Kidney epithelial cell (primary cell): ENCODE results near the gene KLB. TPM values are rescaled to one million over a fixed set of nuclear protein-coding genes. Genes with fewer than 3 reads are reported as not detected.

Experiments used
- DNase-seq: peaks from one replicate; pipeline ENCODE4 v3.0.0-alpha.2; 2010; ENCODE audit warnings: low read depth
- H3K27me3 ChIP-seq: 2 replicates; pipeline ENCODE4 v1.6.0; 2011; ENCODE audit warnings: low read length; ENCODE audit not compliant: control insufficient read depth, insufficient read depth
- H3K36me3 ChIP-seq: 2 replicates; pipeline ENCODE4 v1.5.1; 2011; ENCODE audit warnings: low read length; ENCODE audit not compliant: control insufficient read depth, insufficient read depth
- H3K4me3 ChIP-seq: 2 replicates; pipeline ENCODE4 v1.5.1; 2011; ENCODE audit warnings: low read depth, mild to moderate bottlenecking, control low read depth, low read length
- total RNA-seq: library from RNA; depleted of rRNA; stranded (reverse); fragments of >200 nt; gene quantifications from 2 replicates; pipeline ENCODE4 v1.2.3, GENCODE V29; 2015
- TF ChIP-seq, protein P1 (sequence below): IDR thresholded peaks from 2 replicates; pipeline ENCODE4 v1.5.1; 2011; ENCODE audit warnings: mild to moderate bottlenecking, moderate library complexity, low read length, control low read depth, inconsistent platforms; ENCODE audit not compliant: insufficient read depth, poor library complexity, severe bottlenecking

KLB gene
- total RNA-seq, 1 donor from 2014 or later = 0.21 TPM

DNA sequence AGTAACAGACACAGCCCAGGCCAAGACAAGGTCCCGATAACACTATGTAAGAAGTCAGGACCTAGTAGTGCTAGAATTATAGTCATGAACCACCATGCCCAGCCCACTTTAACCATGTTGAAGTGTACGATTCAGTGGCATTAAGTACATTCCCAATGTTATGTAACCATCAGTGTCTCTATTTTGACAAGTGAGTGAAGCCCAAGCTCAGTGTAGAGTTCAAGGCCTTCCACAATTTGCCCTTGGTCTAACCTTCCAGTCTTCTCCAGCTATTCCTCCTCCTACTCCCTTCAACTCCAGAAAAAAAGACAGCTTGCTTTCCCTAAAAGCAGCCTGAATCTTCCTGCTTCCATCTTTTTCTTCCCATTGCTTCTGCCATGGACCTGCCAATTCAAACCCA is 83.6 kb downstream of the KLB start:
- TF ChIP-seq, protein P1, sequence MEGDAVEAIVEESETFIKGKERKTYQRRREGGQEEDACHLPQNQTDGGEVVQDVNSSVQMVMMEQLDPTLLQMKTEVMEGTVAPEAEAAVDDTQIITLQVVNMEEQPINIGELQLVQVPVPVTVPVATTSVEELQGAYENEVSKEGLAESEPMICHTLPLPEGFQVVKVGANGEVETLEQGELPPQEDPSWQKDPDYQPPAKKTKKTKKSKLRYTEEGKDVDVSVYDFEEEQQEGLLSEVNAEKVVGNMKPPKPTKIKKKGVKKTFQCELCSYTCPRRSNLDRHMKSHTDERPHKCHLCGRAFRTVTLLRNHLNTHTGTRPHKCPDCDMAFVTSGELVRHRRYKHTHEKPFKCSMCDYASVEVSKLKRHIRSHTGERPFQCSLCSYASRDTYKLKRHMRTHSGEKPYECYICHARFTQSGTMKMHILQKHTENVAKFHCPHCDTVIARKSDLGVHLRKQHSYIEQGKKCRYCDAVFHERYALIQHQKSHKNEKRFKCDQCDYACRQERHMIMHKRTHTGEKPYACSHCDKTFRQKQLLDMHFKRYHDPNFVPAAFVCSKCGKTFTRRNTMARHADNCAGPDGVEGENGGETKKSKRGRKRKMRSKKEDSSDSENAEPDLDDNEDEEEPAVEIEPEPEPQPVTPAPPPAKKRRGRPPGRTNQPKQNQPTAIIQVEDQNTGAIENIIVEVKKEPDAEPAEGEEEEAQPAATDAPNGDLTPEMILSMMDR = no peak
- DNase-seq = no peak
- H3K36me3 ChIP-seq = no peaks in the 10 kb centered on the region
- no peaks in the 10 kb centered on the region for H3K27me3 ChIP-seq
- no peak overlapping the region for H3K4me3 ChIP-seq

DNA sequence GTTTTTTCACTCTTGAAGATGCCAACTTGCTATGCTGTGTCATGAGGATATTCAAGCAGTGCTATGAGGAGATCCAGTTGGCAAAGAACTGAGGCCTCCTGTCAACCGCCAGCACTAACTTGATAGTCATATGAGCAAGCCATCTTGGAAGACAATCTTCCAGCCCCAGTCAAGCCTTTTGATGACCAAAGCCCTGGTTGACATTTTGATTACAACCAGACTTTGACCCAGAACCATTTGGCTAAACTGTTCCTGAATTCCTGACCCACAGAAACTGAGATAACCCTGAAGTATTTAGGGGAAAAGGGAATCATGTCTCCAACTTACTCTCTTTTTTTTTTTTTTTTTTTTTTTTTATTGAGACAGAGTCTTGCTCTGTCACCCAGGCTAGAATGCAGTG is 87.6 kb downstream of the KLB start:
- Histone ChIP-seq H3K4me3 (no peak overlapping the region), H3K27me3 (no peaks in the 10 kb centered on the region), H3K36me3 (no peaks in the 10 kb centered on the region)
- TF ChIP-seq, protein P1 = no peak
- no peak for DNase-seq

DNA sequence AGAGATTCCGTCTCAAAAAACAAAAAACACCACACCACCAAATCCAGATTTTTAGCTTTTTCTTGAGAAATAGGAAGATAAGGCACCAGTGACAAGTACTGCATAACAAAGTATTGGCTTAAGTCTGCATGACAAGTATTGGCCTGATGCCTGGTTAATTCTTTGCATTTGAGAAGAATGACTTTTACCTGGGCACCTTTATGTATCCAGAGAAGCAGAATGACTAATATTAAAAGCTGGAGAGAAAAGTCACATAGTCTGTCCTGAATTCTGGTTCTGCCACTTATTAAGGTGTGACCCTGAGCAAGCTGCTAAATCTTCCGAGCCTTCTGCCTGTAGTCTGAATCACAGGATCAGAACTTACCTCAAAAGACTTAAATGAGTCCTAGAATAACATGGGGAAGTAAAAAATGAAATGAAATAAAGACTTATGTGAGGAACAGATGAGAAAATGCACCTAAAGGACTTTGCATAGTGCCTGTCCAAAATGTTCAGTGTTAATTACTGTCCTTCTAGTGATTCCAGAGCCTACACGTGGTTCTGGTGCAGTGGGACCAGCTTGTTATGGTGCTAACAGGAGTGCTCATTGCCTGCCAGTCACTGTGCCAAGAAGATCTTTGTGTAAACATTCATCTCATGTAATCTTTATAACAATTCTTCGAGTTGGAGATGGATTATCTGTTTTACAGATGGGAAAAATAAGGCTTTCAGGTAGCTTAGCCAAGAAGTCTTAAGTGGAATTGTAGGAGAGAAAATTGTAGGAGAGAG is 88.9 kb downstream of the KLB start:
- Histone ChIP-seq H3K4me3 (no peak overlapping the region), H3K36me3 (no peaks in the 10 kb centered on the region), H3K27me3 (no peaks in the 10 kb centered on the region)
- DNase-seq = no peak
- TF ChIP-seq, protein P1 = no peak

DNA sequence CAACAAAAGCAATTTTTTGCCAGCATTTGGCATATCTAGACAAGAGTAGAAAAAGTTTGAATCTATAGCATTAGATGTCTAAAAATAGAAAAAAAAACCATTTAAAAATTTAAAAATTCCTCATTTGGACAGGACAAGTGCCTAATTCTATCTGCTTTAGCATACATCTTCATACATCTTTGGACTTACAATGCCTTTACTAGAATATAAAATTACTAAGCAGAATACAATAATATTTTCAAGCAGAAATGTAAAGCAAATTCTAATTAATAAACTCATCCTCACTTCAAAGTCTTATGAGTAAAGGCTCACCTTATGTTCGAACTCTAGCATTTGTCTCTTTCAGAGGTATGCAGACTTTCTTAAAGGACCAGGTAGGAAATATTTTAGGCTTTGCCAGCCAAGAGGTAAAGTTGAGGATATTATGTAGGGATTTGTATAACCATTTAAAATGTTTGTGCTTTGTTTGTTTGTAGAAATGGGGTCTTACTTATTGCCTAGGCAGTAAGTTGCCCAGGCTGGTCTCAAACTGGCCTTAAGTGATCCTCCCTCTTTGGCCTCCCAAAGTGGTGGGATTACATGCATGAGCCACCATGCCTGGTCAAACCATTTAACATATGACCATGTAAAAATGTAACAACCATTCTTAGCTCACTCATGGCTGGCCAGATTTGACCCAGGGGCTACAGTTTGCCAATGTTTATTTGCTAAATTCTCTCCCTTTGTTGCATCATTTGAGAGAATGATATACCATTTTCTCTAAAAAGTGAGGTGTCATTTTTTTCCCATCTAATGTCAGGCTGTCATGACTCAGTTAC is 91.4 kb downstream of the KLB start:
- TF ChIP-seq, protein P1 = no peak
- Histone ChIP-seq H3K4me3 (no peak overlapping the region), H3K36me3 (no peaks in the 10 kb centered on the region), H3K27me3 (no peaks in the 10 kb centered on the region)
- DNase-seq = no peak

DNA sequence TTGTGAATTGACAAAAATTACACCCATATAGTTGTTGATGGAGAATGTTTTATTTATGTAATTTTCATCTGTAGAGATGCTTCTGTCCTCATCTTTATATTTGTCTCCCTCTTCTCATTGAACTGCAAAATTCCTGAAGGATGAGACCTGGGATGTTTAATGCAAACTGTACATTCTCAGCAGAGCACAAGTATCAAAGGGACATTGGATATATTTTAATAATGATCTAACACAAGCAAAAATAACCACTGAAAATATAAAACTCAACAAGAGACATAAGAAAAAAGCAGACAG is 91.9 kb downstream of the KLB start:
- Histone ChIP-seq H3K27me3 (no peaks in the 10 kb centered on the region), H3K4me3 (no peak overlapping the region), H3K36me3 (no peaks in the 10 kb centered on the region)
- no peak for DNase-seq
- TF ChIP-seq, protein P1 = no peak

Other genes starting within 250 kb of the KLB start
- gene WDR19, start 224.4 kb upstream of the KLB start, total RNA-seq = 24.8 and 26.3 TPM in 2 replicates
- gene RFC1, start 40.6 kb upstream of the KLB start, total RNA-seq = 32.6 and 42.1 TPM in 2 replicates
- 5,053 and 6,223 TPM in 2 replicates for gene RPL9, start 52.0 kb downstream of the KLB start, total RNA-seq
- 15.4 and 18.1 TPM in 2 replicates for gene LIAS, start 52.1 kb downstream of the KLB start, total RNA-seq
- gene UGDH, start 120.5 kb downstream of the KLB start, total RNA-seq = 58.7 and 124 TPM in 2 replicates
- 29.6 and 58.4 TPM in 2 replicates for gene SMIM14, start 231.9 kb downstream of the KLB start, total RNA-seq